ENCODE data around the gene GP1BB.

DNA sequence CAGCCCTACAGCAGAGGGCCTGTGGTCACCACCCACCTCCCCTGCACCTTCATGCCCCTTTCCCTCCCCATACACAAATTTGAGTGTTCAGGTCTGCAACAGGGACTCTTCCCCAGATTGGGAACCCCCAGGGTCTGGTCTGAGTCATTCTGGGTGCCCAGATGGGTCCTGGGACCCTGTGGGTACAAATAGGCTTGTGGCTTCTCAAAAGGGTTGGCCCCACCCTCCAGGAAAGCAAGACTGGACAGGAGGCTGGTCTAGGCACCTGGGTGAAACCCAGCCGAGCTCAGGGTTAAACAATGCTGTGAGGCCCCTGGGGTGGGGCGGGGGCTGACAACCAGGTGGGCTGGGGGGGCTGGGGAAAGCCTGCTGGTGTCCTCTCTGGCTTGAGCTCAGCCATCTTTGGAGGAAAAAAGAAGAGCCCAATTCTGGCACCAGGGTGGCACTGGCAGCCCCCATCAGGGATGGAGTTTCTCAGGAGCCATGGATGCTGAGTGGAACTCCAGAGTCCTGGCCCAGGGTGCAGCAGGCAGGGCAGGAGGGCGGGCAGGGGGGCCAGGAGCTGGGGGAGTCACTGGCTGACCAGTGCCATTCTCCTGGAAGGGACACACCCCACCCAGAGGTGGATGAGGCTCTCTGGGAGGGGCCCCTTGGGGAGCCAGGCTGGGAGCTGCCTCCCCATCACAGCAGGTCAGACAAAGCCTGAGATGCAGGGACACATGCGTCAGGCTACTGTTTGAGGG is 8.0 kb upstream of the GP1BB start:
- TF ChIP-seq CTCF (IDR thresholded peaks at IDR 0.05) (no peak), POLR2AphosphoS5 (IDR thresholded peaks at IDR 0.05) (no peak), POLR2A (IDR thresholded peaks at IDR 0.05) (no peak)
